Immature natural killer cell (primary cell): ENCODE measurements around the gene SRSF10. TPM values are rescaled to one million over a fixed set of nuclear protein-coding genes. Genes with fewer than 3 reads are reported as not detected.
A peak's percentile ranks its signal among the peaks of the same experiment; 100 is the strongest.
"Not testable (repeated sequence)": the region's sequence is repeated elsewhere in the genome, so short reads cannot be mapped to it uniquely, and the experiment has no call there.

Source experiments
- DNase-seq, 3 donors: peaks; one replicate each; pipeline ENCODE4 v3.0.0; 2022; ENCODE audit warnings: mixed read lengths in 1 of 3
- H3K27ac Mint-ChIP-seq, 6 donors: one replicate each; pipeline ENCODE4 v1.8.0; 2020; ENCODE audit warnings: mixed read lengths in 6 of 6, mild to moderate bottlenecking in 5 of 6, inconsistent platforms in 4 of 6, moderate library complexity in 3 of 6
- H3K27me3 Mint-ChIP-seq, 3 donors: one replicate each; pipeline ENCODE4 v1.8.0; 2020 to 2021; ENCODE audit warnings: low read depth in 3 of 3, mild to moderate bottlenecking in 3 of 3, mixed read lengths in 3 of 3, moderate library complexity in 3 of 3, inconsistent platforms in 1 of 3
- H3K36me3 Mint-ChIP-seq, 3 donors: one replicate each; pipeline ENCODE4 v1.8.0; 2020; ENCODE audit warnings: mixed read lengths in 3 of 3, inconsistent platforms in 2 of 3, mild to moderate bottlenecking in 2 of 3
- H3K4me1 Mint-ChIP-seq, 2 donors: one replicate each; pipeline ENCODE4 v1.8.0; 2020; ENCODE audit warnings: inconsistent platforms in 2 of 2, mild to moderate bottlenecking in 2 of 2, mixed read lengths in 2 of 2, moderate library complexity in 1 of 2
- H3K4me3 Mint-ChIP-seq, 5 donors: one replicate each; pipeline ENCODE4 v1.8.0; 2020; ENCODE audit warnings: mild to moderate bottlenecking in 5 of 5, mixed read lengths in 5 of 5, inconsistent platforms in 3 of 5, moderate library complexity in 3 of 5
- H3K9me3 Mint-ChIP-seq, 6 donors: one replicate each; pipeline ENCODE4 v1.8.0; 2020; ENCODE audit warnings: mild to moderate bottlenecking in 6 of 6, mixed read lengths in 6 of 6, inconsistent platforms in 4 of 6, moderate library complexity in 3 of 6
- polyA plus RNA-seq, 3 donors: library from polyadenylated mRNA; unstranded; fragments of 300-500 nt; fragmentation: Illumina TruSeq; gene quantifications; one replicate each; pipeline ENCODE4 v1.2.3, GENCODE V29; 2021

SRSF10 gene
- 100 to 1,000 TPM in 1 of 3 donors, 10 to 100 TPM in 2; 87.7 to 113 (median 95.0) TPM for polyA plus RNA-seq

GRCh38 chr1:23979881-23980727 is at the start of gene SRSF10:
Gene SRSF10 (minus strand): TSS chr1:23980327. CDS start chr1:23980255, 72 bp downstream.
- Mint-ChIP-seq H3K27me3 (peaks cover 4 to 12% (median 8%) of the 10 kb centered on the region in 3 donors), H3K4me3 (peak within 1 kb of the TSS; percentile 87 to 97 (median 91)), H3K27ac (peak within 1 kb of the TSS; percentile 93 to 97 (median 96)), H3K4me1 (peaks cover 54 to 59% of the 10 kb centered on the region in 2 donors), H3K9me3 (no peaks in the 10 kb centered on the region), H3K36me3 (no peaks in the 10 kb centered on the region)
- DNase-seq: peak; percentile 97 to 99 (median 98)

DNA sequence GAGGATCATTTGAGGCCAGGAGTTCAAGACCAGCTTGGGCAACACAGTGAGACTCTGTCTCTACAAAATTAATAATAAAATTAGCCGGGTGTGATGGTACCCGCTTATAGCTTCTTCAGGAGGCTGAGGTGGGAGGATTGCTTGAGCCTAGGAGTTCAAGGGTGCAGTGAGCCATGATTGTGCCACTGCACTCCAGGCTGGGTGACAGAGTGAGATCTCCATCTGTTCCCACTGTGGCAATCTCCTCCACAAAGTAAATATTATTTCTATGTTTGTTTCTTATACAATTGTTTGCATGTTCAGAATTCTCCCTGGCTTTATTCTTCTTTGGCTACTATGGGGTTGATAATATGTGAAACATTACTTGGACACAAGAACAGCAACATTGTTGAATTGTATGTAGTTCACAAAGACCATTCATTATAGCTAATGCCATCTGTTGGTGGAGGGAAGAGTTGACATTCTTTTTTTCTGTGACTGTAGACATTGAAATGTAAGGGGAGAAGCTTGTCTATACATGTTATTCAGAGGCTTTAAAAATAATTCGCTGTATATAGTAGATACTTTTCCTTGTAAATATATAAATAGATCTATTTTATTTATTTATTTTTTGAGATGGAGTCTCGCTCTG is 47.8 kb upstream of the SRSF10 start:
- peaks cover 0 to 2% (median 0%) of the 10 kb centered on the region in 3 donors for H3K27me3 Mint-ChIP-seq
- H3K9me3 Mint-ChIP-seq: no peaks in the 10 kb centered on the region
- no peak overlapping the region for H3K4me3 Mint-ChIP-seq
- H3K4me1 Mint-ChIP-seq: no peaks in the 10 kb centered on the region
- no peak overlapping the region for H3K27ac Mint-ChIP-seq
- no peaks in the 10 kb centered on the region for H3K36me3 Mint-ChIP-seq
- DNase-seq: peak in 1 of 3 donors; percentile 12

GRCh38 chr1:24022581-24023361 is 42.6 kb upstream of the SRSF10 start:
- Mint-ChIP-seq H3K4me3 (no peak overlapping the region), H3K36me3 (no peaks in the 10 kb centered on the region), H3K27me3 (peaks cover 2 to 6% (median 3%) of the 10 kb centered on the region in 3 donors), H3K9me3 (no peaks in the 10 kb centered on the region), H3K4me1 (no peaks in the 10 kb centered on the region), H3K27ac (peak overlapping the region in 1 of 6 donors; percentile 49)
- no peak for DNase-seq

- Mint-ChIP-seq H3K36me3 (no peaks in the 10 kb centered on the region), H3K9me3 (no peaks in the 10 kb centered on the region), H3K27ac (no peak overlapping the region), H3K4me1 (no peaks in the 10 kb centered on the region), H3K4me3 (no peak overlapping the region), H3K27me3 (peaks cover 2 to 6% (median 3%) of the 10 kb centered on the region in 3 donors)
- DNase-seq: no peak
Observed at GRCh38 chr1:24021403-24022266, 41.5 kb upstream of the SRSF10 start.

DNA sequence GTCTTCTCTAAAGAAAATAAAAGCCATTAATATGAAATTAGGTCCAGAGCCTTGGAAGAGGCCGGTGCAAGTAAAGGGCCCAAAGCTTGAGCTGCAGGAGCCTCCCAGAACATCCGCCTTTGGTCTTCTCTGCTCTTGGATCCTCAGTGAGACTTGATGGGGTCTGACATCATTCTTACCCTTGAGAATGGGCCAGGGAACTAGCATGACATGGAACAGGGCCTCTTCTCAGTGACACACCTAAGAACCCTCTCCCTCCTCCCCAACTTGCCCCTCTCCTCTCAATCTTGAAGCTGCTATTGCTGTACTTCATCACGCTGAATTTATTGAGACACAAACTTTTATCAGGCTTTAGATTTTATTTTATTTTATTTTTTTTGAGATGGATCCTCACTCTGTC is 40.3 kb upstream of the SRSF10 start:
- Mint-ChIP-seq H3K4me1 (no peaks in the 10 kb centered on the region), H3K27ac (no peak overlapping the region), H3K36me3 (no peaks in the 10 kb centered on the region), H3K9me3 (no peaks in the 10 kb centered on the region), H3K27me3 (peaks cover 2 to 4% (median 3%) of the 10 kb centered on the region in 3 donors), H3K4me3 (no peak overlapping the region)
- no peak for DNase-seq

- Mint-ChIP-seq H3K27ac (no peak overlapping the region), H3K4me1 (no peaks in the 10 kb centered on the region)
- no peak for DNase-seq
Observed at GRCh38 chr1:24020025-24020424, 39.9 kb upstream of the SRSF10 start.

GRCh38 chr1:24018611-24019580 is 38.8 kb upstream of the SRSF10 start:
- H3K4me3 Mint-ChIP-seq: no peak overlapping the region
- no peaks in the 10 kb centered on the region for H3K9me3 Mint-ChIP-seq
- no peak for DNase-seq
- no peak overlapping the region for H3K27ac Mint-ChIP-seq
- H3K4me1 Mint-ChIP-seq: no peaks in the 10 kb centered on the region
- H3K27me3 Mint-ChIP-seq: peaks cover 2 to 6% (median 4%) of the 10 kb centered on the region in 3 donors
- H3K36me3 Mint-ChIP-seq: no peaks in the 10 kb centered on the region

More at GRCh38 chr1:24020025-24020424, 39.9 kb upstream of the SRSF10 start:
- H3K27me3 Mint-ChIP-seq: peaks cover 2 to 4% (median 3%) of the 10 kb centered on the region in 3 donors
- no peak overlapping the region for H3K4me3 Mint-ChIP-seq
- no peaks in the 10 kb centered on the region for H3K9me3 Mint-ChIP-seq
- H3K36me3 Mint-ChIP-seq: no peaks in the 10 kb centered on the region

DNA sequence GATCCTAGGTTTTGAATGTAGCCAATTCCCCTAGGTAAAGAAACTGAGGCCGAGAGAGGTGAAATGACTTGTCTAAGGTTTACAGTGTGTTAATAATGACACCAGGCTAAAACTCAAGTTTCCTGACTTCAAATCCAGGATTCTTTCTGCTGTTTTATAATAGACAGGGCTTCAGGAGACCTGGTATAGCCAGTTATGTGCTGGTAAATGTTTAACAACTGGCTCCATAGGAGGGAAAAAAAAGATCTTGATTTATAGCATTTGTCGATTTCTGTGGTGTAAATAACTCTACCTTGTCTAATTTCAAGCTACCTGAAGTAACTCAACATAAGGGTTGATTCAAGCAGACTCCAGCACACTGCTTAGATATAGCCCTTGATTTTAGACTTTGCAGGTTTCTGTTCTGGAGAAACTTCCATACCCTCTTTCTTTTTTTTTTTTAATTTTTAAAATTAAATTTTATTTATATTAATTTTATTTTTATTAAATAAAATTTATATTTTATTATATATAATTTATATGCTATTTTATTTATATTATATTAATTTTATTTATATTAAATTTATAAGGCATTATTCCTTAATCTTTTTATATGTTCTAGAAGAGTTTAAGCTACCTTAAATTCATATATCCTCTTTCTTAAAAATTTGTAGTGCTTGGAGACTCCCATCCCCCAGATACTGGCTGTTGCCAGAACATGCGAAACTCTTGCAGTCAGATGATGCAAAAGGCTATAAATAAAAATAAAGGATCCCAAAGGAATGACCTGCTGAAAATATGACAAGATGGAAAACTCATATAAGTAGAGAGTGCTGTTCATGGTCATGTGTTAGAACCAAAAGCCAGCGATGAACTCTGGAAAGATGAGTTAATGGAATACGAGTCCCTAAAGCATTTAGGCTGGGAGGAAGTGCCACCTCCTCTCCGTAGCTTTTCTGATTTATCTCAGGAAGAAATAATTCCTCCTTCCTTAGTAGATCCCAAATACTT is 35.4 kb upstream of the SRSF10 start:
- Mint-ChIP-seq H3K9me3 (no peaks in the 10 kb centered on the region), H3K27ac (no peak overlapping the region), H3K4me1 (no peaks in the 10 kb centered on the region), H3K36me3 (no peaks in the 10 kb centered on the region), H3K27me3 (peaks cover 0 to 13% (median 2%) of the 10 kb centered on the region in 3 donors), H3K4me3 (no peak overlapping the region)
- DNase-seq: no peak

- H3K9me3 Mint-ChIP-seq, H3K4me3 Mint-ChIP-seq, H3K36me3 Mint-ChIP-seq, H3K4me1 Mint-ChIP-seq, DNase-seq, H3K27ac Mint-ChIP-seq, H3K27me3 Mint-ChIP-seq: not testable (repeated sequence)
Observed at GRCh38 chr1:24012878-24013277, 32.8 kb upstream of the SRSF10 start.

DNA sequence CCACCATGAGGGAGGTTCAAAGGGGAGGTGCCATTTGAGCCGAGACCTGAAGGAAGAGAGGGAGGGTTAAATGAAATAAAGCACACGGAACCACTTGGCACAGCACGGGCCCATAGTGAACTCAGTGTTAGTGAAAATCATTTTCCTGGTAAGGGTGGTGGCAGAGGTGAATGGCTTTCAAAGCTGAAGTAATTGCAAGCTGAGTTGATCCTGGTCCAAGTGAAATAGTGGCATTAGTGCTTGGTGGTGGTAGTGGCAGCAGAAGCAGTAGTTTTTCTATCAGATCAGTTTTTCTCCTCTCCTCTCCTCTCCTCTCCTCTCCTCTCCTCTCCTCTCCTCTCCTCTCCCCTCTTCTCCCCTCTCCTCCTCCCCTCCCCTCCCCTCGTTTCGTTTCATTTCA is 30.5 kb upstream of the SRSF10 start:
- Mint-ChIP-seq H3K27ac (no peak overlapping the region), H3K4me3 (no peak overlapping the region), H3K9me3 (no peaks in the 10 kb centered on the region), H3K27me3 (peaks cover 2 to 9% (median 3%) of the 10 kb centered on the region in 3 donors), H3K4me1 (no peaks in the 10 kb centered on the region), H3K36me3 (no peaks in the 10 kb centered on the region)
- no peak for DNase-seq

GRCh38 chr1:24009406-24009805 is 29.3 kb upstream of the SRSF10 start:
- no peaks in the 10 kb centered on the region for H3K36me3 Mint-ChIP-seq
- peaks cover 2 to 12% (median 3%) of the 10 kb centered on the region in 3 donors for H3K27me3 Mint-ChIP-seq
- no peaks in the 10 kb centered on the region for H3K9me3 Mint-ChIP-seq
- H3K27ac Mint-ChIP-seq: no peak overlapping the region
- H3K4me1 Mint-ChIP-seq: no peaks in the 10 kb centered on the region
- DNase-seq: no peak
- no peak overlapping the region for H3K4me3 Mint-ChIP-seq
